Measurements from ENCODE around the gene NFIB. TPM values are rescaled to one million over a fixed set of nuclear protein-coding genes. Genes with fewer than 3 reads are reported as not detected.

Gene NFIB
- polyA plus RNA-seq, 1 of the 3 experiments (the other 2 are of a cell fraction) = 9.2 TPM

- POLR2A ChIA-PET = interaction anchor here (1.0 kb wide), 1 partner anchor 11 kb away, joined by 4 read pairs; no protein-coding TSS in a partner anchor
- 80% methylated on average over 2 of the region's 2 CpGs for WGBS (ENCODE audit: low lambda C conversion rate)
- CTCF ChIA-PET = interaction anchor here (0.7 to 2.2 kb wide), 12 partner anchors 9 to 1235 kb away, joined by 3 to 15 read pairs (median 4); no protein-coding TSS in a partner anchor
Measured at GRCh38 chr9:14323985-14324650, 10.2 kb upstream of the NFIB start.

More at GRCh38 chr9:14323985-14324650, 10.2 kb upstream of the NFIB start:
- Histone ChIP-seq H3K4me3 (ENCODE audit: low read depth in 2 of 2, low read length in 1 of 2) (no peak overlapping the region), H3K9me3 (no peaks in the 10 kb centered on the region), H3K4me1 (ENCODE audit: control insufficient read depth in 1 of 2, insufficient read depth in 2 of 2, low read depth in 1 of 2, low read length in 1 of 2) (peaks cover 4 to 29% of the 10 kb centered on the region in 2 experiments; a peak in 2 of 4 replicates), H3K4me2 (no peak overlapping the region; the same call in 1 of the 2 replicates), H3F3A (replicated peaks; ENCODE audit: insufficient read depth) (peaks cover 40% of the 10 kb centered on the region), H3K27me3 (ENCODE audit: insufficient read depth) (no peaks in the 10 kb centered on the region), H3K9ac (no peak overlapping the region; the same call in 1 of the 2 replicates), H3K27ac (ENCODE audit: low read depth in 2 of 2, low read length in 1 of 2) (peak overlapping the region; percentile 90 to 99; a peak in 3 of 4 replicates), H3K36me3 (replicated peaks in 1 of 2; ENCODE audit: control insufficient read depth in 1 of 2, insufficient read depth in 2 of 2, low read length in 1 of 2) (no peaks in the 10 kb centered on the region), H3K9me2 (no peaks in the 10 kb centered on the region), H4K20me1 (ENCODE audit: insufficient read depth) (no peaks in the 10 kb centered on the region), H3K79me2 (ENCODE audit: insufficient read depth) (peaks cover 18% of the 10 kb centered on the region), H2AFZ (ENCODE audit: low read depth) (peak overlapping the region; percentile 11; the same call in 1 of the 2 replicates)
- DNase-seq = no peak
- no peak for TF ChIP-seq RFX5 (IDR thresholded peaks at IDR 0.05; ENCODE audit: low read length)
- TF ChIP-seq YY1 (IDR thresholded peaks at IDR 0.05; ENCODE audit: low read depth) = no peak
- TF ChIP-seq FOXM1 (IDR thresholded peaks at IDR 0.05; ENCODE audit: low read depth) = no peak
- TF ChIP-seq JUND (IDR thresholded peaks at IDR 0.05) = no peak
- no peak for TF ChIP-seq IRF3 (IDR thresholded peaks at IDR 0.05; ENCODE audit: low read depth, low read length)
- TF ChIP-seq SIN3A (IDR thresholded peaks at IDR 0.05; ENCODE audit: borderline replicate concordance, low read depth, low read length) = no peak
- TF ChIP-seq ZBTB33 (IDR thresholded peaks at IDR 0.05; ENCODE audit: borderline replicate concordance, low read depth) = no peak
- no peak for TF ChIP-seq ELF1 (IDR thresholded peaks at IDR 0.05)
- no peak for TF ChIP-seq TEAD4 (IDR thresholded peaks at IDR 0.05; ENCODE audit: borderline replicate concordance, insufficient read depth)
- TF ChIP-seq MAX (IDR thresholded peaks at IDR 0.05; ENCODE audit: low read depth) = no peak
- TF ChIP-seq PBX3 (IDR thresholded peaks at IDR 0.05) = no peak
- no peak for TF ChIP-seq CTCF (IDR thresholded peaks at IDR 0.05)
- no peak for TF ChIP-seq REST (IDR thresholded peaks at IDR 0.05; ENCODE audit: low read depth, low read length)
- no peak for TF ChIP-seq RXRA (IDR thresholded peaks at IDR 0.05; ENCODE audit: borderline replicate concordance, low read depth)
- TF ChIP-seq EP300 (IDR thresholded peaks at IDR 0.05; ENCODE audit: borderline replicate concordance in 1 of 2, low read depth in 1 of 2, low read length in 1 of 2) = no peak
- TF ChIP-seq TCF12 (IDR thresholded peaks at IDR 0.05) = no peak
- no peak for TF ChIP-seq POLR2AphosphoS5 (IDR thresholded peaks at IDR 0.05; ENCODE audit: low read depth, low read length)
- TF ChIP-seq GABPA (IDR thresholded peaks at IDR 0.05; ENCODE audit: low read depth) = no peak
- no peak for TF ChIP-seq NRF1 (IDR thresholded peaks at IDR 0.05; ENCODE audit: low read depth, low read length)

All from SK-N-SH (cell line).